Measurements from ENCODE around the gene OLFML2A. TPM values are rescaled to one million over a fixed set of nuclear protein-coding genes. Genes with fewer than 3 reads are reported as not detected.

OLFML2A gene
- total RNA-seq, 1 experiment from 2014 or later: 5.6 TPM

DNA sequence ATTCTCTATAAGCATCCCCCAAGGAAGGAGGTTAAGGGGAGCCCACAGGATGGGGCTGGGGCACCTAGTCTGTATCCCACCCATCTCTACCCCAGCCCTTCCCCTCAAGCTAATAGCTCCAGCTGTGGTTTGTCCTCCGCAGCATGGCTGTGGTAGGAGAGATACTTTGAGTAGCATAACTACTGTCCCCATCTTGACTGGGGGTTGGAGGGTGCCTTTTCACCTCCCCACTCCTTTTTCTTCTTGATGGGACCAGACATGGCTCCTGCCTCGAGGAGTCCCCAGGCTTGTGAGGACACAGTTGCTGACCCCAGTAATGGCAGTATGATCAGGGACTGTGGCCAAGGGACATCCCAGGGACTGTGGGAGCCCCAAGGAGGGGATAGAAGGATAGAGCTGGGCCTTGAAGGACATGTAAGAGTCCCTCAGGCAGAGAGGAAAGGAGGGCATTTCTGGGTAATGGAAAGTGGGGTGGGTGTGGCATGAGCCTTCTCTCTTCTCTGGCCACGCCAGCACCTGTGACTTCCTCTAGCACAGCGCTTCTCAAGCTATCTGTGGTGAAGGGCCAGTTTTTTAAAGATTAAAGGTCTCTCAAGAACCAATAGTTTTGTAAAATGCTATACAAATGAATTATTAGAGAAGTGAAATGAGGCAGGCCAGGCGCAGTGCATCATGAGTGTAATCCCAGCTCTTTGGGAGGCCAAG is 14.0 kb downstream of the OLFML2A start:
- DNase-seq: no peak
- H3K4me3 ChIP-seq (ENCODE audit: insufficient read depth, low read depth, low read length): no peak overlapping the region
- no peaks in the 10 kb centered on the region for H3K27me3 ChIP-seq (ENCODE audit: control insufficient read depth, insufficient read depth, low read length)
- no peaks in the 10 kb centered on the region for H3K36me3 ChIP-seq (replicated peaks; ENCODE audit: control insufficient read depth, insufficient read depth, low read length)

DNA sequence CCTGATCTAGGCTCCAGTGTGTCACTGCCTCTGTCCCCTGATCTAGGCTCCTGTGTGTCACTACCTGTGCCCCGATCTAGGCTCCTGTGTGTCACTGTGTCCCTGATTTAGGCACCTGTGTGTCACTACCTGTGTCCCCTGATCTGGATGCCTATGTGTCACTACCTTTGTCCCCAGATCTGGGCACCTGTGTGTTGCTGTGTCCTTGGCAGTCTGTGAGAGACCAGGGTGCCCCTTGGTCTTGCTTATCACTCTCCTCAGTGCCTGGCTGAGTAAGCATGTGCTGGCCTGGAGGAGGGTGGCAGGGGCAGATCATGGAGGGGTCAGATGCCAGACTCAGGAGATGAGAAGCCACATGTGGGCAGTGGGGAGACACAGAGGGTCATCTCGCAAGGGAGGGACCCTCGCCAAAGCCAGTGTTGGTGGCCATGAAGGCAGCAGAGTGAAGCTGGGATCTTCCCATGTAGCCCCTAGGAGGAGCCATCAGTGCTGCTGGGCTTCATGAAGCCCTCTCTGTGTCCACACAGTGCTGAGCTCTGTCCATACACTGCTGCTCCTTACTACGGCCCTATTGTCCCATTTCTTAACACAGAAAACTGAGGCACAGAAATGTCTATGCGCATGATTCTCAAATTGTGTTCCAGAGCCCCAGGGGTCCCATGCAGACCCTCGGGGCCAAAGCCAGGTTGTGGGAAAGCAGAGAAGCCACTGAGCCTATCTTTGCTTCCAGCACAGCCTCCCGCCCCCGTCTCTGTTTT is 15.5 kb downstream of the OLFML2A start:
- DNase-seq: peak; percentile 58

DNA sequence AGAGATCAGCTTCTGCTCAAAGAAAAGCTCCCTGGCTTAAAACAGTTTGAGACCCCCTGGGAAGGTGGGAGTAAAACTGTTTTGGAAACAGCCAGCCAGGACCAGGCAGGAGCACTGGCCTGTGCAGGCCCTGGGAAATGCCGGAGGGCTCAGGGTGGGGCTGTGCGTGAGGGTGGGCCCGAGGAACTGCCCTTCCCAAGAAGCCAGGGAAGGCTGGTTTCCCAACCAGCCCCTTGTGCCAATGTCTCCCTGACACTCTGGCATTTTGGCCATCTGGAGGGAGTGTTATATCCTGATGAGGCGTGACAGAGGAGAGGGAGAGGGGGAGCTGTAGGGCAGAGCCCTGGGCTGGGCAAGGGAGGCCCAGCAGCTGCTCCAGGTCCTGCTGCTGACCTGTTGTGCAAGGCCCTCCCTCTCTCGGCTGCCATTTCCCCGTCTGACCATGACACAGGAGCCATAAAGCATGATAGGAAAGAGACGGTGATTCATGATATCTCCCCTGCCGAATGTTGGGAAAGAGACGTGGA is 16.1 kb downstream of the OLFML2A start:
- Histone ChIP-seq H3K27me3 (ENCODE audit: control insufficient read depth, insufficient read depth, low read length) (no peaks in the 10 kb centered on the region), H3K36me3 (replicated peaks; ENCODE audit: control insufficient read depth, insufficient read depth, low read length) (no peaks in the 10 kb centered on the region), H3K4me3 (ENCODE audit: insufficient read depth, low read depth, low read length) (no peak overlapping the region)
- peak; percentile 57 for DNase-seq

More for the DNA sequence above, 15.5 kb downstream of the OLFML2A start:
- Histone ChIP-seq H3K4me3 (ENCODE audit: insufficient read depth, low read depth, low read length) (no peak overlapping the region), H3K36me3 (replicated peaks; ENCODE audit: control insufficient read depth, insufficient read depth, low read length) (no peaks in the 10 kb centered on the region), H3K27me3 (ENCODE audit: control insufficient read depth, insufficient read depth, low read length) (no peaks in the 10 kb centered on the region)

DNA sequence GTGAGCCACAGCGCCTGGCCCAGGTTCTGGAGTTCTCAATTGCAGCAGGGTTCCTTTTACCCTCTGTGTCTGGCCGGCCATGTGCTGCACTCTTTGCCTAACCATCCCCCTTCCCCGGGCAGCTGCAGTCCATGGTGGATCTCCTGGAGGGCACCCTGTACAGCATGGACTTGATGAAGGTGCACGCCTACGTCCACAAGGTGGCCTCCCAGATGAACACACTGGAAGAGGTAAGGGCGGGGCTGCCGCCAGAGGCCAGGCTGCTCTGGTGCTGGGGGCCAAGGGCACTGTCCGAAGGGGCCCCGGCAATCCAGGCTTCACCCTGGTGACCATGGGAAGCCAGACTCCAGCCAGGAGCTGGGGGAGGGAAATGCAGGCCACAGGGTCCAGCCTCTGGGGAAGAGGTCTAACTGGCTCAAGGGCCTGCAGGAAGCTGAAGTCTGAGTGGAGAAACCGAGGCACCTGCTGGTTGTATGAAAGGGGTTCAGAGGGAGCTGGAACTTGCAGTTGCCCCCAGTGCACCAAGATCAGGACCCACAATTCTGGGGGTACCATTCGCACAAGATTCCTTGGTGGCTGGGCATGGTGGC is 18.1 kb downstream of the OLFML2A start:
- no peaks in the 10 kb centered on the region for H3K36me3 ChIP-seq (replicated peaks; ENCODE audit: control insufficient read depth, insufficient read depth, low read length)

DNA sequence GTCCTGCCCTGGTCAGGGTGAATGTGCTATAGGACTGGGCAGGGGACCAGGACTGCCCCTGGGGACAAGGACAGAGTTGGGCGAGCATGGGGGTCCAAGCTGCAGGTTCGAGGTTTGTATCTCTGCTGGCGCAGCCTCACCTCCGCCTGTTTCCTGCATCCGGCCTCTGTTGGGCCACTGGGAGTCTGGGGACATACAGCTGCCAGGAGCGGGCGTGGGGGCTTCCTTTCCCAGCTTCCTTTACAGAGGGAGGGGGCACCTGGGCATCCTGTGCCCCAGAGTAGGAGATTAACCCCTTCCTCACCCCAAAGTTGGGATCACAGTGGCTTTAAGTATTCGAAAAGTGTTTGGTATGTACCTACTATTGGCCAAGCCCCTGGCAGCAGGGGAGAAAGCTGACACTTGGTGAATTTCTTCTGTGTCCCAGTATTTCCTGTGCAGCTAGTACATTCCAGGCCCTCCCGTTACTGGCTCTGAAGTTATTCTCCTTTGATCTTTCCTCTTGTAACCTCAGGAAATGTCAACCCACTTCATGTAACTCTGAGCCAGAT is 19.0 kb downstream of the OLFML2A start:
- Histone ChIP-seq H3K27me3 (ENCODE audit: control insufficient read depth, insufficient read depth, low read length) (no peaks in the 10 kb centered on the region), H3K4me3 (ENCODE audit: insufficient read depth, low read depth, low read length) (no peak overlapping the region), H3K36me3 (replicated peaks; ENCODE audit: control insufficient read depth, insufficient read depth, low read length) (no peaks in the 10 kb centered on the region)
- DNase-seq: peak; percentile 64

More for the DNA sequence above, 18.1 kb downstream of the OLFML2A start:
- Histone ChIP-seq H3K4me3 (ENCODE audit: insufficient read depth, low read depth, low read length) (no peak overlapping the region), H3K27me3 (ENCODE audit: control insufficient read depth, insufficient read depth, low read length) (no peaks in the 10 kb centered on the region)
- DNase-seq: peak; percentile 67

DNA sequence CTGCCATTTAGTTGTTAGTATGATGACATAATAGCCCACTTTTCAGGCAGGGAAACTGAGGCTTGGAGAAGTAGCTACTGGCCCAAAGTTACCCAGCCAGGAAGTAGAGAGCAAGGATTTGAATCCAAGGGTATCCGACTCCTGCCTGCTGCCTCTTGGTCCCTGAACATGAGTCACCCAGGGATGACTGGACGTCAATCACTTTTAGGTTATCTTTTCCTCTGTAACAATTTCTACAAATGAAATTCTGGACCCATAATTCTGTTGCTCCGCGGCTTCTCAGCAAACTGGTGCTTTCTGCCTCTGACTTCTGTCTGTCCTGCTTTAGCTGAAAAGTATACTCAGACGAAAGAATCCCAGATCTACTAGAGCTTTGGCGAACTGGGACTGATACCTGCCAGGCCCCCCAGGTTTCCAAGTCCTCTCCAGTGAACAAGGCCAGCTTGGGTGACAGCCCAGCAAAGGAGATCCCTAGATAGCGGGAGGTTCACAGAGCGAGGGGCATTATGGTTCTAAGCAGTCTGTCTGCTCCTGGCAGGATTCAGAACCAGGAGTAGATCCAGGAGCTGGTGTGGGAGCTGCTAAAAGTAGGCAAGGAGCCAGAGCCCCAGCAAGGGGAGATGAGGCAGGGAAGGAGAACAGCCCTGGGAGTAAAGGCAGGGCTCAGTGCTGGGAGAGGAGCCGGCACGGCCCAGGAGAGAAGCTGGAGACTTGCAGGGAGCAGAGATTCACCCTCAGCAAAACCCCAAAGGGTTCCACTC is 20.6 kb downstream of the OLFML2A start:
- Histone ChIP-seq H3K4me3 (ENCODE audit: insufficient read depth, low read depth, low read length) (no peak overlapping the region), H3K36me3 (replicated peaks; ENCODE audit: control insufficient read depth, insufficient read depth, low read length) (no peaks in the 10 kb centered on the region), H3K27me3 (ENCODE audit: control insufficient read depth, insufficient read depth, low read length) (no peaks in the 10 kb centered on the region)
- no peak for DNase-seq

- Histone ChIP-seq H3K36me3 (replicated peaks; ENCODE audit: control insufficient read depth, insufficient read depth, low read length) (no peaks in the 10 kb centered on the region), H3K27me3 (ENCODE audit: control insufficient read depth, insufficient read depth, low read length) (no peaks in the 10 kb centered on the region), H3K4me3 (ENCODE audit: insufficient read depth, low read depth, low read length) (no peak overlapping the region)
- DNase-seq: peak; percentile 69
Measured at GRCh38 chr9:124799274-124800006, 22.5 kb downstream of the OLFML2A start.

DNA sequence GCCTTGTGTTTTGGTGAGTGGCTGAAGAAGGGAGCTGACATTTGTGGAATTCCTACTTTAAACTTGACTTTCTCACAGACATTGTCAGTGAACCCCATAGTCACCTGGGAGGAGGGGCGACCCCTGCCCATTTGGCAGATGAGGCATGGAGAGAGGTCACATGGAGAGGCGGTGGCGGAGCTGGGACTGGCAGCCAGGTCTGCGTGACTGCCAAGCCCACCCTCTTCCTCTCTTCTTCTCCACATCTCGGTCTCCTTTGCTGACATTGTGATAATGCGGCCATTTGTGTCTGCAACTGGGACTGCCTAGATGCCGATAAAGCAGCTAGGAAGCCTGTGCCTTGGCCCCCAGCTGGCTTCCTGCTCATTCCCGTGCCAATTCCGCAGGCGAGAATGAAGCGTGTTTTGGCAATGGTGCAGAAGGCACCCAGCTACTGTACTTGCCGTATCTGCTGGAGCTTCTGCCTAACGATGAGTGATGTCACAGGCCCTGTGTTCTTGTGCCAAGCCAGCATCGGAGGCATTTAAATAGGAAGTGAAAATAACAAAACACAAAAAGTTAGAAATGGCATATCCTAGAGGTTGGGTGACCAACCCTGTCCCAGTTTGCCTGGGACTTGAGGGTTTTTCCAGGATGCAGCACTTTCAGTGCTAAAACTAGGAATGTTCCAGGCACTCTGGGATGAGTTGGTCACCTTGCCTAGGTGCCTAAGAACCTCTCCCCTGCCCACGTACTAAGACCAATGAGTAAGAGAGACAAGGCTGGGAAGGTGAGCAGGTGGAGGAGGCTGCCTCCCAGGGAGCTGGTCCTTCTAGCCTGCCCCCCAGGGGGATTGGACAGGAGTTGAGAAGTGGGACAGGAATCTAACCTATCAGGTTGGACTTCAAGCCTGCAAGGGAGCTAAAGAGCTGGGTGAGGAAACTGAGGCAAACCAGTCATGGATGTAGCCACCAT is 23.6 kb downstream of the OLFML2A start:
- no peak for DNase-seq
- H3K27me3 ChIP-seq (ENCODE audit: control insufficient read depth, insufficient read depth, low read length): no peaks in the 10 kb centered on the region
- no peaks in the 10 kb centered on the region for H3K36me3 ChIP-seq (replicated peaks; ENCODE audit: control insufficient read depth, insufficient read depth, low read length)
- no peak overlapping the region for H3K4me3 ChIP-seq (ENCODE audit: insufficient read depth, low read depth, low read length)

- no peaks in the 10 kb centered on the region for H3K27me3 ChIP-seq (ENCODE audit: control insufficient read depth, insufficient read depth, low read length)
- H3K36me3 ChIP-seq (replicated peaks; ENCODE audit: control insufficient read depth, insufficient read depth, low read length): no peaks in the 10 kb centered on the region
- DNase-seq: no peak
- no peak overlapping the region for H3K4me3 ChIP-seq (ENCODE audit: insufficient read depth, low read depth, low read length)
Measured at GRCh38 chr9:124801356-124801755, 24.4 kb downstream of the OLFML2A start.

DNA sequence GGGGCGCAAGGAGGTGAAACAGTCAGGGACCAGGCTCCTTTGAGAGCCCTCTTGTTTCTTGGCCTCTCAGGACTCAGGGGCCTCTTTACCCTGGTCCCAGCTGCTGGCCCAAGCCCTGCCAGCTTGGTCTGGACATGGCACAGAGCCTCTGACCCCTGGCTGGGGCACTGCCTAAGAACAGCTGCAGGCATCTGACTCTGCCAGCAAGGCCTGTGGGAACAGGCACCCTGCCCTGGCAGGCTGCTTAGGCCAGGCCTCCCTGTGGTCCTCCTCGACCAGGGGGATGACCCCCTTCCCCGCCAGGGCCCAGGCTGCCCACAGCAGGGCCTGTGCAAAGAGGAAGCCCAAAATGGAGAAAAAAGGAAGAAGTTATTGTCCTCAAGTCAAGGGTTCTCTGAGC is 25.5 kb downstream of the OLFML2A start:
- DNase-seq: peak; percentile 35
- H3K36me3 ChIP-seq (replicated peaks; ENCODE audit: control insufficient read depth, insufficient read depth, low read length): no peaks in the 10 kb centered on the region
- H3K27me3 ChIP-seq (ENCODE audit: control insufficient read depth, insufficient read depth, low read length): no peaks in the 10 kb centered on the region
- H3K4me3 ChIP-seq (ENCODE audit: insufficient read depth, low read depth, low read length): no peak overlapping the region

- peak; percentile 33 for DNase-seq
Measured at GRCh38 chr9:124803911-124804310, 27.0 kb downstream of the OLFML2A start.

GRCh38 chr9:124805186-124805585 is 28.3 kb downstream of the OLFML2A start:
- Histone ChIP-seq H3K27me3 (ENCODE audit: control insufficient read depth, insufficient read depth, low read length) (no peaks in the 10 kb centered on the region), H3K4me3 (ENCODE audit: insufficient read depth, low read depth, low read length) (no peak overlapping the region), H3K36me3 (replicated peaks; ENCODE audit: control insufficient read depth, insufficient read depth, low read length) (no peaks in the 10 kb centered on the region)
- DNase-seq: peak; percentile 6

More at GRCh38 chr9:124803911-124804310, 27.0 kb downstream of the OLFML2A start:
- H3K27me3 ChIP-seq (ENCODE audit: control insufficient read depth, insufficient read depth, low read length): no peaks in the 10 kb centered on the region
- no peaks in the 10 kb centered on the region for H3K36me3 ChIP-seq (replicated peaks; ENCODE audit: control insufficient read depth, insufficient read depth, low read length)
- H3K4me3 ChIP-seq (ENCODE audit: insufficient read depth, low read depth, low read length): no peak overlapping the region

All from H7 (cell line).